GM18517 (cell line): Measurements from ENCODE around the gene CDK15.
"Not testable (repeated sequence)": the region's sequence is repeated elsewhere in the genome, so short reads cannot be mapped to it uniquely, and the experiment has no call there.

Source experiments
- ATAC-seq: cut with Tn5 transposase; IDR thresholded peaks from one replicate; pipeline ENCODE4 v1.9.1; 2021; ENCODE audit warnings: mild to moderate bottlenecking, moderate library complexity; ENCODE audit not compliant: unreplicated experiment

The CDK15 gene

DNA sequence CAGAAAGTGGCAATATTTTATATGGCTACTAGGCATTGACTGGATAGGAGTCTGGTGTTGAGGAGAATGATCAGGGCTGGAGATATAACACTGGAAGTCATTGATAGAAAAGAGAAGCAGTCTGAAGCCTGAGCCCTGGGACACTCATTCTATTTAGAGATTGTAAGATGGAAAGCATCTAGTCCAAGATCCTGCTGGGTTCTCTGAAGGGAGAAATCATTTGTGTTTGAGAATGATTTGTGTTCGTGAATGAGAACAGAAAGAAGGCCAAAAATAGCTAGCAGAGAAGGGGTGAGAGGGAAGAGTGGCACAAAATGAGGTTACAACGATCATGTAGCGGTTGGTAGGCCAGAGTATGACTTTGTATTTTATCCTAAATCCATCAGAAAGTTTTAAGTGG, 18.0 kb upstream of the CDK15 start:
- no peak for ATAC-seq

DNA sequence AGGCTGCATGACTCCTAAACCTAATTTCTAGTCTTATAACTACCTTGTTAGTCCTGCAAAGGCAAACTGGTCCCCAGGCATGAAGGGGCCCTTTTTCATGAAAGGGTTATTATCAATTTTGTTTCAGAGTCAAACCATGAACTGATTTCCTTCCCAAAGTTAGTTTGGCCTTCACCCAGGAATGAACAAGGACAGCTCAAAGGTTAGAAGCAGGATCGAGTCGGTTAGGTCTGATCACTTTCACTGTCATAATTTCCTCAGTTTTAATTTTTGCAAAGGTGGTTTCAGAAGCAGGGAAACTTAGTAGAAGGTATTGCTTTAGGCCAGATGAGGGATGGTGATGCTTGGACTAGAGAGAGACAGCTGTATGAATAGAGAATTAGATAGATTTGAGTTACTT, 16.9 kb upstream of the CDK15 start:
- no peak for ATAC-seq

GRCh38 chr2:201790291-201790690, 16.0 kb upstream of the CDK15 start:
- ATAC-seq: no peak

DNA sequence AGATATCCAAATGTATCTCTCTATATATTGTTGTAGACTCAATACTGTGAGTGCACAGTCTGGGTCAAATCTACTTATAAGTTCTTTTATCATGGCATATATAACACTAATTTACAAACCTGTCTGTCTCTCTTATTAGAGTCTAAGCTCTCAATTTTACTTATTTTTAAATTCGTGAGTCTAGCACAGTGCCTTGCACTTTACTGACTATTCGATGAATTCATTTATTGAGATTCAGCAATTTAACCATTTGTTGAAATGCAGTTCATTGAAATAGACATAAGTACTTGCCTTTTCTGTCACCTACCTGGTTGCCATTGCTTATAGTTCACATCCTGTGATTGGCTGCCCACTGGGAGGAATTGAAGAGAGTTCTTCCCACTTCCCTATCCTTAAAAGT, 15.3 kb upstream of the CDK15 start:
- ATAC-seq: no peak

DNA sequence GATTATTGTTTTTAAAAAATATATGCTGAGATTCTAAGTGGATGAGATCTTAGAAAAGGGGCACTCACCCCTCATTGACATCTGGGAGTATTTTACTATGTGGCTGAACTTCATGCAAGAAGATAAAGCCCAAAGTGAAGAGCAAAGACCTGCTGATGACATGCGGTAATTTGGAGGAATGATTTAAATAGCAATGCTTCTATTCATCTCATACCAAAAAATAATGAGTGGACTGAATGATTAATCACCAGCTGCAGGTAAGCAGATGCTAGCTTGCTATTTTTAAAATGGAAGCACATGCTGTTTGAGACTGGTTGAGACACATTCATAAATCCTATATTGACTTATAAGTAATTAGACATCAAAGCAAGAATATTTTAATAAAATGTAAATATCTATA, 12.7 kb upstream of the CDK15 start:
- ATAC-seq: no peak

GRCh38 chr2:201794294-201794693, 12.0 kb upstream of the CDK15 start:
- no peak for ATAC-seq

GRCh38 chr2:201795607-201796477, 10.5 kb upstream of the CDK15 start:
- ATAC-seq: no peak

DNA sequence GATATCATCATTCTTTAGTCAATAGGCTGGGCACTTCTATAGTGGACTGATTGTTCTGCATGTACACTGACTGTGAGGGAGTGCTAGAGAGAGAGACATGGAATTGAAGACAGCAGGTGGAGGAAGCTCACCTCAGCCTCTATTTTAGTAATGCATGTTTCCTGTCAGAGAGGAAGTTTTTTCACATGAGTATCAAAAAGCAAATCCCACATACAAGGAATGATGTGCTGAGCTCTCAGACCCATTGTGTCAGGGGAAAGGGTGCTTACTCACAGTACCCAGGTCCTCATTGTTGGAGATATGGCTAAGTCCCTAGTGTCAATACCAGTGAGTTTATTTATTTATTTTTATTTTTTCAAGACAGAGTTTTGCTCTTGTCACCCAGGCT, 9.9 kb upstream of the CDK15 start:
- ATAC-seq: no peak

DNA sequence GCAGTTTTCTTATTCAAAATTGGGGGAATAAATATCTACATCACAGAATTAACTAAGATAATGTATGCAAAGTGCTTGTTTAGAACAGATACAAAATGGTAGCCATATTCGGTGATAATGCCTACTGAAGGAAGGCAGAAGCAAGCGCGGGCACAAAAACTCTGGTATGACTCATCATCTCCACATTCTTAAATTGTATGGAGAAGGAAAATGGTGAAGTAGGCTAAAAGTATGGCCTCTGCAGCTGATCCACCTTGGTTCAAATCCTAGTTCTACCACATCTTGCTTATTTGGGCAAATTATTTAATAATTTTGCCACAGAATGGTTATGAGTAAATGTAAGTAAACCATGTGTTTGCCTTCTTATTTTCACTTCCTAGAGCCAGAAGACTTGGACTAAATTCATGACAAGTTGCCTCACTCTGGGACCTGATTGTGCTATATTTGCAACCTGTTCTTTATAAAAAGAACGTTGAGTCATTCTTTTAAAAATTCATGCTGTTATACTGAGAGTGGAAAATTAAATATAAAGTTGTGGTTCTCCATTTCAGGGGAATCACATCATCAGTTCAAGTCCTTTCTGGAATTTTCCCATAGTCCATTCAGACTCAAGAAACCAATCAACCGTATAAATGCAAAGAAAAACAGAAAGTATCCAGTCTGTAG, 9.0 kb upstream of the CDK15 start:
- ATAC-seq: no peak

DNA sequence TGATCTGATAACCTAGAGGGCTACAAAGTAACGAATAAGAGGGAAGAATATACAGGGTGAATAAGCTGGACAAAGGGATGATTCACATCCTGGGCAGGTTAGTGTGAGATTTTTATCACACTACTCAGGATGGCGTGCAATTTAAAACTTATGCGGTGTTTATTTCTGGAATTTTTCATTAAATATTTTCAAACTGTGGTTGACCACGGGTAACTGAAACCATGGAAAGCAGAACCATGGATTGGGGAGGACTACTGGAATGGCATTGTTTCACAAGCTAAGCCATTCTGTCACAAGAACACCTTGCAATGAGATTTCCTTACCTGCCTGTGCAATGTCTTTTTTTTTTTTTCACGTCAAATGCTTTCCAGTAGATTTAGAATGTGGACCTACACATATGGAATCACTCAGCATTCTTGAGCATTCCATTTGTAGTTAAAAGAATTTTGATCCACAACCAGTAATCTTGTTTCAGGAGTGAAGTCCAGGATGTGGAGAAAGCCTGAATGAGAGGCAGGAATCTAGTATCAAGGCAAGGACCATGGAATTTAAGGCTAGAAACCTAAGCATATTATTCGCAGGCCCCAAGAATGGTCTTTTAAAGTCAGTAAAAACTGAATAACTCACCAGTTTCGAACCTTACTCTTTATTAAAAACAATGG, 8.0 kb upstream of the CDK15 start:
- ATAC-seq: no peak

DNA sequence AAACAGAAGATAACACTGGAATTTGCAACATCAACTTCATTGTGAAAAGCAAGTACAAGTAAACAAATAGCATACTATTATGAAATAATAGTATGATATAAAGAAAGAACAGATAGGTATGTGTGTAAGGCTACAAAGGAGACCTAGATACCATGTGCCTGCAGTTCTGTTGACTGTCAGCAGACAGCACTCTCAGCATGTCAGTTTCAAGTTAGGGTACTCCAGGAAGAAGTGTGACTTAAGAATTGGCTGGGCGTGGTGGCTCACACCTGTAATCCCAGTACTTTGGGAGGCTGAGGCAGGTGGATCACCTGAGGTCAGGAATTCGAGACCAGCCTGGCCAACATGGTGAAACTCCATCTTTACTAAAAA, 7.4 kb upstream of the CDK15 start:
- ATAC-seq: not testable (repeated sequence)

DNA sequence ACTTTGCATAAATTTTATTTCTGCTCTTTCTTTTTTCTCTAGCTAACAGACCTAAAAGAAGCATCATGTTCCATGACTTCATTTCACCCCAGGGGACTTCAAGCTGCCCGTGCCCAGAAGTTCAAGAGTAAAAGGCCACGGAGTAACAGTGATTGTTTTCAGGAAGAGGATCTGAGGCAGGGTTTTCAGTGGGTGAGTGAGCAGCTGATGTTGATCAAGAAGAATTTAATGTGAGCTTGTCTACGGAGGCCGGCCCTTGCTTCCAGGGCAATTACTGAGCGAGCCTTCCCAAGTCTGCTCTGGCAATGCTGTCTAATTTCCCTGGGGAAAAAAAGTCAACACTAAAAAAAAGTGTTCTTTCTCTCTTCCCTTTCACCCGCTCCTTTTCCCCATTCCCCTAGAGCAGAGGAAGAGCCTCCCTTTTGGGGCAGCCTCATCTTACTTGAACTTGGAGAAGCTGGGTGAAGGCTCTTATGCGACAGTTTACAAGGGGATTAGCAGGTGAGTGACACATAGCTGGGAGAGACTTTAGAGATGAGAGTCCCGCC, 1.2 kb downstream of the CDK15 start:
- no peak for ATAC-seq

DNA sequence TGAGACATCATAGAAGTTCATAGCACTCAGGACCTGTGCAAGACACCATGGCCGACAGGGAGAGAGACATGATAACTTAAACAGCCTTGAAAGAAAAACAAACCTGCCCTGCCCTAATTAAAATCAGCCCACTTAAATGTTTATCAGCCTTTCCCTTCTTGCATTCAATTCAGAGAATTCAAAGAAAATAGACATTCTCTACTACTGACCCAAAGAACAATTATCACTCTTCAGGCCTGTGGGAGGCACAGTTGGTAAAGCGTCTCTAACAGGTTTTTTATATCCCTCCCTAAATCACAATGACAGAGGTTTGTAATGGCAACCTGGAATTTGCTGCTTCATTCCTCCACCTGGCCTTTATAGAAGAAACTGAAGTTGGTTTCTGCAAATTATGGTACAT, 1.7 kb downstream of the CDK15 start:
- ATAC-seq: no peak

GRCh38 chr2:201809633-201810032, 3.3 kb downstream of the CDK15 start:
- no peak for ATAC-seq

- ATAC-seq: not testable (repeated sequence)
Observed at GRCh38 chr2:201810604-201811003, 4.3 kb downstream of the CDK15 start.

- no peak for ATAC-seq
Observed at GRCh38 chr2:201813996-201814760, 7.8 kb downstream of the CDK15 start.

DNA sequence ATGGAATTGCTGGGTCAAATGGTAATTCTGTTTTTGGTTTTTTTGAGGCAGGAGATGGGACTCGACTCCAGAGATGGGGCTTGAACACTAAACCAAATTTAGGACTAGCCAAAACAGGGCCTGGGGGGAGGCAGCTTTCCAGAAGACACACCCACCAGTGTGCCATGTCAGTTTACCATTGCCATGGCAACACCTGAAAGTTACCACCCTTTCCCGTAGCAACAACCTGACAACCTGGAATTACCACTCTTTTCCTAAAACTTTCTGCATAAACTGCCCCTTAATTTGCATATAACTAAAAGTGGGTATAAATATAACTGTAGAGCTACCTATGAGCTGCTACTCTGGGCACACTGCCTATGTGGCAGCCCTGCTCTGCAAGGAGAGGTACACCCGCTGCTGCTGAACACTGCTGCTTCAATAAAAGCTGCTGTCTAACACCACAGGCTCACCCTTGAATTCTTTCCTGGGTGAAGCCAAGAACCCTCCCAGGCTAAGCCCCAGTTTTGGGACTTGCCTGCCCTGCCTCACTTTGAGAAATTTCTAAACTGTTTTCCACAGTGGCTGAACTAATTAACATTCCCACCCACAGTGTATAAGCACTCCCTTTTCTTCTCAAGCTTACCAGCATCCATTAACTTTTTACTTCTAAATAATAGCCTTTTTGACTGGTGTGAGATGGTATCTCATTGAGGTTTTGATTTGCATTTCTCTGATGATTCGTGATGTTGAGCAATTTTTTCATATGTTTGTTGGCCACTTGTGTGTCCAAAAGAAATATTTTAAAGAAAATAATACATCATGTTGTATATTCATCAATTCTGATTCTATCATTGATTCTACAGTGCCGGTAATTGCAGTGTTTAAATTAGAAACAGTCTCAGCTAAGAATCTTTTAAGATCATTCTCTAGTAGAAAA, 10.6 kb downstream of the CDK15 start:
- no peak for ATAC-seq

- ATAC-seq: no peak
Observed at GRCh38 chr2:201820383-201821007, 14.2 kb downstream of the CDK15 start.

DNA sequence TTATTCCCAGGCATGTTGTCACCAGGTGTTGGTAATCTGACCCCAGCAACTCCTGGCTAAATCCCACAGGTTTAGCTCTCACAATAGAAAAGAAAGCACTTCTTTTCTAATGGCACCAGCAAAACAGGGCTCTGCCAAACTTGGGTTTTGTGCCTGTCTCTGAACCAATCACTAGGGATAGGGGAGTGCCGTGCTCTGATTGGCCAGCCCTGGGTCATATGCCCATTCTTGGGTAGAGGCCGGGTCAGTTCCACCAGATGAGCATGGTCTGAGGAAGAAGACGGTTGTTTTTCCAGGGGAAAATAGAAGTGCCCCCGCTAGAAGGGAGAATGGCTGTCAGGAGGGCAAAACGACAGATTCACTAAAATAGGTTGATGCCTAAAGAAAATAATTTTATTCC, 14.7 kb downstream of the CDK15 start:
- no peak for ATAC-seq
